ENCODE data around the gene SLC16A3. TPM values are rescaled to one million over a fixed set of nuclear protein-coding genes. Genes with fewer than 3 reads are reported as not detected.

Gene SLC16A3
- total RNA-seq, 1 donor from 2014 or later: 1.5 TPM

GRCh38 chr17:82224666-82225065 is 4.2 kb upstream of the SLC16A3 start:
- TF ChIP-seq CTCF (conservative IDR thresholded peaks at IDR 0.05): no peak
- no peak for DNase-seq (ENCODE audit: low read depth, low spot score)
- H3K4me3 Mint-ChIP-seq: no peak overlapping the region
- no peak overlapping the region for H3K27ac Mint-ChIP-seq (ENCODE audit: unreplicated experiment)
- H3K4me1 Mint-ChIP-seq: no peaks in the 10 kb centered on the region
- peaks cover 21% of the 10 kb centered on the region for H3K27me3 Mint-ChIP-seq (ENCODE audit: low read depth)
- no peaks in the 10 kb centered on the region for H3K9me3 Mint-ChIP-seq
- H3K36me3 Mint-ChIP-seq (ENCODE audit: low read depth): no peaks in the 10 kb centered on the region

GRCh38 chr17:82225368-82226029 is 3.3 kb upstream of the SLC16A3 start:
- Mint-ChIP-seq H3K27me3 (ENCODE audit: low read depth) (peaks cover 28% of the 10 kb centered on the region), H3K36me3 (ENCODE audit: low read depth) (no peaks in the 10 kb centered on the region)

DNA sequence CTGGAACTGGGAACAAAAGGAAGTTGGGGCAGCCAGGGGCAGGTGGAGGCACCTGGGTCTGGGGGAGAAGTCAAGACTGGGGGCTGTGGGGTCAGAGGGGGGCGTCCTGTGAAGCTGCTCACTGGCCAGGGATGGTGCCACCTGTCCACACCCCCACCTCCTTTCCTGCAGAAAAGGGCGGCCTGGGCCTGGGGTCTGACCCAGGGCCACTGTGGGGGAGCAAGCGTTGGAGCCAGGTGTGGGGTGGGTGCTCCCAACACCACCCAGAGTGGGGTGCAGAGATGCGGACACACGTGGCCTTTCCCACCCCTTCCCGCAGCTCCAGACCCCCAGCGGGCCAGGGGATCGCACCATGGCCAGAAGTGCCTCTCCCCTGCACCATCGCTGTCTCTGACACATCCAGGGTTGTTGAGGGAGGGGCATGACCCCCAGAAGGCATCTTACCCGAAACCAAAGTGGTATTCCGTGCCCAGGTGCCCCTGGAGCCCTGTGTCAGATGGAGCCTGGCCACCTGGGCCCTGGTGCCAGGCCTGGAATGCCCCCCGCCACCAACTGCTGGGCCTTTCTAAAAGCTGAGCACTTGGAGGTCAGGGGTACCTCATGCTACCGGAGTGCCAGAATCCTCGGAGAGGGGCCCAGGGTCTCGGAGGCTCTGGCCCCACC is 2.6 kb upstream of the SLC16A3 start:
- no peaks in the 10 kb centered on the region for H3K36me3 Mint-ChIP-seq (ENCODE audit: low read depth)
- peaks cover 3% of the 10 kb centered on the region for H3K4me1 Mint-ChIP-seq
- no peak for TF ChIP-seq CTCF (conservative IDR thresholded peaks at IDR 0.05)
- peaks cover 28% of the 10 kb centered on the region for H3K27me3 Mint-ChIP-seq (ENCODE audit: low read depth)
- no peaks in the 10 kb centered on the region for H3K9me3 Mint-ChIP-seq
- H3K4me3 Mint-ChIP-seq: no peak overlapping the region
- no peak for DNase-seq (ENCODE audit: low read depth, low spot score)
- H3K27ac Mint-ChIP-seq (ENCODE audit: unreplicated experiment): no peak overlapping the region

More at GRCh38 chr17:82225368-82226029, 3.3 kb upstream of the SLC16A3 start:
- TF ChIP-seq CTCF (conservative IDR thresholded peaks at IDR 0.05): no peak
- Mint-ChIP-seq H3K4me3 (no peak overlapping the region), H3K27ac (ENCODE audit: unreplicated experiment) (no peak overlapping the region), H3K4me1 (peaks cover 3% of the 10 kb centered on the region), H3K9me3 (no peaks in the 10 kb centered on the region)
- DNase-seq (ENCODE audit: low read depth, low spot score): no peak

GRCh38 chr17:82226809-82227628 is 1.8 kb upstream of the SLC16A3 start:
- Mint-ChIP-seq H3K4me1 (peaks cover 3% of the 10 kb centered on the region), H3K4me3 (no peak overlapping the region)
- no peak for TF ChIP-seq CTCF (conservative IDR thresholded peaks at IDR 0.05)

GRCh38 chr17:82227629-82228277 is 1.1 kb upstream of the SLC16A3 start:
- Mint-ChIP-seq H3K9me3 (no peaks in the 10 kb centered on the region), H3K4me3 (peak overlapping the region; percentile 56), H3K4me1 (peaks cover 3% of the 10 kb centered on the region), H3K27me3 (ENCODE audit: low read depth) (peaks cover 28% of the 10 kb centered on the region), H3K36me3 (ENCODE audit: low read depth) (no peaks in the 10 kb centered on the region), H3K27ac (ENCODE audit: unreplicated experiment) (no peak overlapping the region)
- TF ChIP-seq CTCF (conservative IDR thresholded peaks at IDR 0.05): no peak
- no peak for DNase-seq (ENCODE audit: low read depth, low spot score)

More at GRCh38 chr17:82226809-82227628, 1.8 kb upstream of the SLC16A3 start:
- DNase-seq (ENCODE audit: low read depth, low spot score): no peak
- no peaks in the 10 kb centered on the region for H3K9me3 Mint-ChIP-seq
- no peak overlapping the region for H3K27ac Mint-ChIP-seq (ENCODE audit: unreplicated experiment)
- H3K27me3 Mint-ChIP-seq (ENCODE audit: low read depth): peaks cover 28% of the 10 kb centered on the region
- H3K36me3 Mint-ChIP-seq (ENCODE audit: low read depth): no peaks in the 10 kb centered on the region

Measured in neural crest cell (in vitro differentiated cells).